NK-92 (cell line): ENCODE results near the gene LRIG1.

Source experiments
- DNase-seq: peaks from one replicate; lab custom pipeline; 2025; ENCODE audit not compliant: unreplicated experiment; lab: John Stamatoyannopoulos, UW

The LRIG1 gene

DNA sequence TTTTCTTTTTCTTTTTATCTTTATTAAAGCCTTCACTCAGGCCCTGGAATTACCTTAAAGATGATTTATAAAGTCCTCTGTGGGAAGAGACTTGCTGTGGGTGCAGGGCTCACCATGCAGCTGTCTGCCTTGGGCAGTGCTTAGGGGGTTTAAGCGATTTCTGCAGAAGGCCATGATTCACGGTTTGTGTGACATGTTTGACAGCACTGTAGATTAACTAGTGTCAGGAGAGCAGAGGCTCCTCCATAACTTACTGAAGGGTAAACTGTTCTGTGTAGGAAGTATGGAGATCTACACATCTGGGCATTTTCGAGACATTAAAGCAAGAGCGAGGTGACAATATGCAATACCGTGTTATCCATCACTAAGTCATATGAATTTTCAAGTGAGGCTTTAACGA is 137.7 kb downstream of the LRIG1 start:
- DNase-seq: no peak

DNA sequence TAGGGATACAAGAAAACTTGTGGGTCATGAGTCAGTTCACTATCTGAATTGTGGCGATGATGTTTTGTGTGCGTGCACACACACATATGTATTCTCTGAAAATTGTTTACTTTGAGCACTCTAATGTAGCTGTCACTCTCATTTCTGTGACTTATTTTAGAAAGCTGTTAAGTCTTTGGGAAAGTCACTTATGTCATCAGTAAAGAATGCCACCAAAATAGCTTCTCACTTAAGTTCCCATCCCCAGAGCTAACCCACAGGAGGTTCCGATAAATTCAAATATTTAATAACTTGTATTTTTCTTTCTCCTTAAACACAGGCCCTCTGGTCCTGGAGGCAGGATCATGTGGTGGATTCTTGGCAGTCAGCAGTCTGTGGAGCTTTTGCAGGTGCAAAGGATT is 138.3 kb downstream of the LRIG1 start:
- no peak for DNase-seq

DNA sequence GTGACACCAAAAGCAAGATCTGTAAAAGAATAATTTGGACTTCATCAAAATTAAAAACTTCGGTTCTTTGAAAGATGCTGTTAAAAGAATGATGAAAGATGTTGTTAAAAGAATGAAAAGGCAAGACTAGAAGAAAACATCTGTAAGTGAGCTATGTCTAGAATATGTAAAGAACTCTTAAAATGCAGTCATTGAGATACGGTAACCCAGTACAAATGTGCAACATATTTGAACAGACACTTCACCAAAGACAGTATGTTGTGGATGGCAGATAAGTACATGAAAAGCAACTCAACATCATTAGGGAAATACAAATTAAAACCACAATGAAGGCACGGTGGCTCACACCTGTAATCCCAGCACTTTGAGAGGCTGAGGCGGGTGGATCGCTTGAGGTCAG is 139.5 kb downstream of the LRIG1 start:
- no peak for DNase-seq

DNA sequence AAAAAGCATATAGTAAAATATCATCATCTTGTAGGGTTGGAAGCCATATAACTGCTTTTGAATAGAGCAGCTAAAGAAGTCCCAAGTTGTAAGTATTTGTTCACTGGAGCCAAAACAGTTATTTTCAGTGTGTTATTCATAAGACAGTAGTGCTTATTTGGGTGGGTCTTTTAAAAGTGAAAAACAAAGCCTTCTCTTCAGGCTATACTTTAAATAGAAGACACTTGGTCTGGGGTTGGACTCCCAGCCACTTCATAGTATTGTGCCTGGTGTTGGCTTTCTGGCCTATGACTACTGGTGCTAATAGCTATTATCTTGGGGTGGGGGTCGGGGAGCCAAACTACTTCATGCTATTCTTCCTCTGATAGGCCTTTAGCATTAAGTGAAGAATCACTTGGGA is 144.8 kb downstream of the LRIG1 start:
- no peak for DNase-seq

DNA sequence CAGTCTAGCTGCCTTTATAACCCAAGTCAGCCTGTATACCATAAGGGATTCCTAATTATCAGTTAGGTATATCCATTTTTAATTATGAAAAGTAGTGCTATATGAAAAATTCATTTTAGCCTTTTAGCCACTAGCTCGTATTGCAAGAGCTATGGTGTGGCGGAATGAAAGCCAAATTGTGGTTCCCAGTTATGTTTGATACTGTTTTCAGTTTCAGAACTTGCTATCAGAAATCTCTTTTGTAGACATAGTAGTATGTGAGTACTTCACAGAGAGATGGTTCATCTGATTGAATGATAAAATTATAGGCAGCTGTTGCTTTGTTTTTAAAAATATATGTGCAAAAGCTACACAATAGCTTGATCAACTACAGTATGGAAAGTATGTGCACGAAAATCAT is 145.4 kb downstream of the LRIG1 start:
- no peak for DNase-seq

DNA sequence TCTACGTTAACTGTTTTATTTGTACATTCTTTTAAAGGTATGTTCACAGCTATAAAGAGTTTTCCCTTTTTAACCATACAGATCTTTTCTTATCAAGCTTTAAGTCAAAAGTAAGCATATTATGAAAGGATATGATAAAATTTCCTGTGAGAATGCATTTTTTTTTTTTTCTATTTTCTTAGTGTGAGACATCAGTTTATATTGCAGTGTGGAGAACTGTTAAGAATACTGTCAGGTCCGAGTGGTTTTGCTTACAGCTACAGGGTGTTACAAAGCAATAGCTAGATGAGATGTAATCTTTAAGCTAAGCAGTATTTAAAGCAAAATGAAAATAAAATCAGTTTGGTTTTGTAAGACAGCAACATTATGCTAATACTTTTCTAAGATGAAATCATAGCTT is 146.8 kb downstream of the LRIG1 start:
- DNase-seq: no peak

DNA sequence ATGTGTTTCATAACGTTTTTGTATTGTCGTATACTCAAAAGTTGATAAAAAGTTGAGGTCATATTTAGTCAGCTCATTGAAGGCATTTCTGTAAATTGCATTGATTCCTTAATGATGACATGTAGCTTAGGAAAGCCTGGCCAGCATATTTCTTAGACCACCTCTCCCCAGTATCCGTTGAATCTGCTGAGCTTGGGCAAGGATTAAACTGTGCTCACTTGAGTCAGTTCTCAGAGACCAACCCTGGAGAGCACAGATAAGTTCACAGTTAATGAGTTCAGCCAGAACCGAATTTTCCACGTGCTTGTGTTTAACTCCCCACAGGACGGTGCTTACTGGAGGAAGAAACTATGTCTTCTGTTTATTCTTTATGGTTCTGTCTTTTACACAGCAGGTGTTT is 147.3 kb downstream of the LRIG1 start:
- DNase-seq: no peak

DNA sequence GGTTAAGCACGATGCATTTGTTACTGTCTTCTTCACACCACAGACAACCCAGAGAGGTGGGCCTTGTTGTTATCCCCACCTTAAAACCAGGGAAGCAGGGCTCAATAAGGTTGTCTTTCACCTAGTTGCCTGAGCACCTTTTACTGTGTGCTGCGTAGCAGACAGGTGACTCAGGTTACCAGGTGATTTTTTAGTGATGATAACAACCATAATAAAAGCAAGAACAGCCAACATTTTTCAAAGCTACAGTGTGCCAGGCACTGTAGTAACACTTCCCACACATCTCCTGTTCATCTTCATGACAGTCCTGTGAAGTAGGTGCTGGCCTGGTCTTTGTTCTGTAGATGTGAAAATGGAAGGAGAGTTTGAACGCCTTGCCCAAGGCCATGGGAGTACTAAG is 147.8 kb downstream of the LRIG1 start:
- DNase-seq: no peak

DNA sequence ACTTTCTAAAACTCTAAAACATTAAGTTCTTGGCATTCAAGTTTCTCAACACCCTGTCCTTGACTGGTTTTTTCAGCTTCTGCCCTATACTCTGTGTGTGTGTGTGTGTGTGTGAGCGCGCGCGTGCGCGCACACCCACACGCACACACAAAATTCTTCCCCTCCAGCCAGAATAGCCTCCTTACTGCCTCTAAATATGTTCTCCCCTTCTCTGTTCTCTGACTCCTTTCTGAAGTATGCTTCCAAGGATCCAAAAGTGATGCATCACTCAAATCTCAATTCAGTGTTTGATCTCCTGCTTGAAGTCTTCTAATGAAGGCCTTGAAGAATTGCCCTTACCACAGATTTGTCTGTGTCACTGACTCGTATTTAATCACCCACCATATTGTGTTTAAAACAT is 150.2 kb downstream of the LRIG1 start:
- DNase-seq: no peak

DNA sequence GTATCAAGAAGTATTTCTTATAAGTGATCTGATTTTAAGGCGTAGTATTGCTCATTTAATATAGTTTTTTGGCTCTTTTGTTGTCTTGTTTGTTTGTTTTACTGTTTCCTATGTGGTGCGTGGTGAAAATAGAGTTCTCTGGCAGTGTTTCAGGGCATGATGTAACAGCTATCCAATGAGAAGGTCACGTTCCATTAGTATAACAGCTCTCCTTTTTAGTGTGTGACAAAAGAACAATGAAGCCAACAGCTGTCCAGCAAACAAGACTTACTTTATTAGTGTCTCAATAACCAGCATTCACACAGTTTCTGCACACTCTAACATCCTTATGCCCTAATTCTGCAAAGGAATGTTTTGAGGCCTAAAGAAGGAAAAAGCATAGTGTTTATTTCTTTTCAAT is 152.1 kb downstream of the LRIG1 start:
- no peak for DNase-seq

DNA sequence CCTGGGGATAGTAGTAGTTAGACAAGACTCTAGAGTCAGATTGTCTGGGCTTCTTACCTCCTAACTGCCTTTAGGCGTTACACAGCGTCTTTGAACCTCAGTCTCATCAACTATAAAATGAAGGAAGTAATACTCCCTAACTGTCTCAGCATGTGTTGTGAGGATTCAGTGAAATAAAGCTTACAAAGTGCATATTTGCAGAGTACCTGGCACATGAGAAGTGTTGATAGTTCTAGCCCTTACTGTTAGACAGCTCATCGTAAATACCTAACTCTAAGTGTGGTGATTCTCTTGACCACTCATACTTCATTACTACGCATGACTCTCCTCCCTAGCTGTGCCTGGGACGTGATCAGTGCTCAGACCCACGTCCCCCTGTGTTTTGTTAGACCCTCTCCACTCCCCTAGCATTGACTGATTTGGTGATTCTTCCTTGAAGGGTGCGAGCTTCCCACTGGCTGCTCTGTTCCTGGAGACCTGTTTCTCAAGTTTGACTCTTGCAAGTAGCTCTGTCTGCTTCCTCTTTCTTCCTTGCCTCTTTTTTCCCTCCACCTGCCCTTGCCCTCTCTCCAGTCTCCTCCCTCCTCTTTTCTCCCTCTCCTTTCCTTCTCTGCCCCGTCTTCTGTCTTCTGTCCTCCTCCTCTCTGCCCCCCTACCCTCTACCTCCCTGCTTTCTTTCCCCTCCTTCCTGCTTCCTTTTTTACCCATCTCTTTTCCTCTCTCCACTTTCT is 155.8 kb downstream of the LRIG1 start:
- no peak for DNase-seq

DNA sequence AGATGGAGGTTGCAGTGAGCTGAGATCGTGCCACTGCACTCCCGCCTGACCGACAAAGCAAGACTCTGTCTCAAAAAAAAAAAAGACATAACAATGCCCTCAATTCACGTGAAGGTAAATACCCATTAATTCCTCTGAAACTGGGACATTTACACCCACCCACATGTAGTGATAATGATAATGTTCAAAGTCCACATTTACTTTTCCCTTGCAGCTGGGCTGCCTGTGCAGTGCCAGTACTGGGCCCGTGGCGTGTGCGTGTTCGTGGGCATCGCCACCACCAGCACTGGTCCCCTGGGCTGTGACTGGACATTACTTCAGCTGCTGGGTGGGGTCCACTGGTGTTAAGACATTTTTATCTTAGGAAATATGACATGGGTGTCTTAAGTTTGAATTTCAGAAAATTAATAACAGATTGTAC is 156.4 kb downstream of the LRIG1 start:
- DNase-seq: no peak

DNA sequence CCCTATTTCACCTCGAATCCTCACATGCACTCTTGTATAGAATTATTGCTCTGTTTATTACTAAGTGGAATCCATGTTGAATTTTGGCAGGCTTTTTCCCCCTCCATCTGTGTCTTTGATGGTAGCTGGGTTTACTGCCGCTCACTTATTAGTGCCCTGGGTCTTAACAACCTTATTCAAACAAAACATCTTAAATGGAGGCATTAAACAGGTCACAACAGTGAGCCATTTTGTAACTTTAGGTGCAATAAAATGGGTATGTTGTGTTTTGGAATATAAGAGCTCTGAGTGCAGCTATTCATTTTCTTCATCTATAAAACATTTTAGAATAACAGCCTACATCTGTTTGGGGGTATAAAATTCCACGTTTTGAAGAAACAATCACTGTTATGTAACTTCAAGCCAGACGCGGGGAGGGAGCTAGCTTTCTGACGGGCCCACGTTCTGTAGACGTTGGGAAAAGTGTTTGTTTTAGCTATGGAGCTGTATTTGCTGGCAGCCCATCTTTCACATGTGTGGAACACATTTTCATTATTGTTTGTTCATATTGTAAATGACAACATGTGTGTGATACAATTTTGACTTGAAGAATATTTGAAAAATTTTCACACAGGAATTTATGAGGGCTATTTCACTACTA is 158.0 kb downstream of the LRIG1 start:
- DNase-seq: no peak

DNA sequence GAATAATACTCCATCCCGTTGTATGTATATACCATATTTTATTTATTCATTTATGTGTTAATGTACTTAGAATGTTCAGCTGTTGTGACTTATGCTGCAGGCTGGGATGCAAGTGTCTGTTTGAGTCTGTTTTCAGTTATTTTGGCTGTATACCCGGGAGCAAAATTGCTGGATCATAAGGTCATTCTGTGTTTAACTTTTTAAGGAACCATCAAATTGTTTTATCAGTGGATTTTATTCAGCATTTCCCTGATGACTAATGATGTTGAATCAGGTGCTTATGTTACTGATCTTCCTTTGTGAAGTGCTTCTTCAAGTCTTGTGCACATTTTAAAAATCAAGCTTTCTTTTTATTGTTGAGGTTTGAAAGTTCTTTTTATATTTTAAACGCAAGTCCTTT is 161.9 kb downstream of the LRIG1 start:
- no peak for DNase-seq

DNA sequence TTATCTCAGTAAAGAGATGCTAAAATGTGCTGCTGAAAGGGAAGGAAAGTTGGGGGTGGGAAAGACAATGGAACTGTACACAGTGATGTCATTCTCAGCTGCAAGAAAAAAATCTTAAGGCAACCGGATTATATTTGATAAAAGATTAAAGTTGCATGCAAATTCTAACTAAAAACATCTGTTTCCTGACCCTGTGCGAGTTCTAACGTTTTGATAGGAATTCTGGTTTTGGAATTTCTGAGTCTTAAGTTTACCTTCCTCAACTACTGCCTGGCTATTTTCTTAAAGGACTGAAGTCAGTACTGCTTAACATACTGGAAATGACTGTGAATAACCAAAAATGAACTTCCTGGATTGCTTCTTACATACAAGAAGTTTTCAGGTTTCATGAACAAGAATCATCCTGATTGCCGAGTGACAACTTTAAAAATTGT is 164.5 kb downstream of the LRIG1 start:
- DNase-seq: no peak

DNA sequence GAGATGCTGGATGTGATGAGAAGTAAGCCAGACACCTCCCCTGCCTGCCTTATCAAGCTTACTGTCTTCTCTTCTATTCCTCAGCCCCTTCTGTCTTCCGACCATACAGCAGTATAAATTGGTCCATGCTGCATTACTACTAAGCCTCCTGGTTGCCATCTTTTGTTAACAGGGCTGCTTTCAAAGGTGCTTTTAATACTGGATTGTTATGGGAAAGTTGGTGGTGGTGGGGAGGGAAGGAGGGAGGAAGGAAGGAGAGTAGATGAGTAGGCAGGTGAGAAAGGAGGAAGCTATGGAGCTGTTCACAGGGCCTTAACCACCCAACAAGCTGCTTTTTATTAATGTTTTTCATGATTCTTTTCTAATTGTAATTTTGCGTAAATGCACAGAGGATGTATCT is 165.2 kb downstream of the LRIG1 start:
- DNase-seq: no peak
